ENCODE data around the gene ADGRF1.

The ADGRF1 gene

GRCh38 chr6:47008397-47008763, 33.8 kb downstream of the ADGRF1 start:
- Histone ChIP-seq H2AFZ (no peak overlapping the region), H3K36me3 (ENCODE audit: control insufficient read depth, insufficient read depth, low read length) (no peaks in the 10 kb centered on the region), H3K4me1 (peaks cover 6% of the 10 kb centered on the region), H3K27me3 (ENCODE audit: control insufficient read depth, insufficient read depth, low read length) (no peaks in the 10 kb centered on the region), H3K27ac (no peak overlapping the region), H3K79me2 (no peaks in the 10 kb centered on the region), H3K9ac (no peak overlapping the region), H3K9me3 (ENCODE audit: control insufficient read depth, low read length) (no peaks in the 10 kb centered on the region), H3K4me2 (ENCODE audit: low read length) (no peak overlapping the region), H3K4me3 (ENCODE audit: low read depth, low read length) (no peak overlapping the region)
- TF ChIP-seq, protein P1, sequence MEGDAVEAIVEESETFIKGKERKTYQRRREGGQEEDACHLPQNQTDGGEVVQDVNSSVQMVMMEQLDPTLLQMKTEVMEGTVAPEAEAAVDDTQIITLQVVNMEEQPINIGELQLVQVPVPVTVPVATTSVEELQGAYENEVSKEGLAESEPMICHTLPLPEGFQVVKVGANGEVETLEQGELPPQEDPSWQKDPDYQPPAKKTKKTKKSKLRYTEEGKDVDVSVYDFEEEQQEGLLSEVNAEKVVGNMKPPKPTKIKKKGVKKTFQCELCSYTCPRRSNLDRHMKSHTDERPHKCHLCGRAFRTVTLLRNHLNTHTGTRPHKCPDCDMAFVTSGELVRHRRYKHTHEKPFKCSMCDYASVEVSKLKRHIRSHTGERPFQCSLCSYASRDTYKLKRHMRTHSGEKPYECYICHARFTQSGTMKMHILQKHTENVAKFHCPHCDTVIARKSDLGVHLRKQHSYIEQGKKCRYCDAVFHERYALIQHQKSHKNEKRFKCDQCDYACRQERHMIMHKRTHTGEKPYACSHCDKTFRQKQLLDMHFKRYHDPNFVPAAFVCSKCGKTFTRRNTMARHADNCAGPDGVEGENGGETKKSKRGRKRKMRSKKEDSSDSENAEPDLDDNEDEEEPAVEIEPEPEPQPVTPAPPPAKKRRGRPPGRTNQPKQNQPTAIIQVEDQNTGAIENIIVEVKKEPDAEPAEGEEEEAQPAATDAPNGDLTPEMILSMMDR (IDR thresholded peaks at IDR 0.05) = no peak

DNA sequence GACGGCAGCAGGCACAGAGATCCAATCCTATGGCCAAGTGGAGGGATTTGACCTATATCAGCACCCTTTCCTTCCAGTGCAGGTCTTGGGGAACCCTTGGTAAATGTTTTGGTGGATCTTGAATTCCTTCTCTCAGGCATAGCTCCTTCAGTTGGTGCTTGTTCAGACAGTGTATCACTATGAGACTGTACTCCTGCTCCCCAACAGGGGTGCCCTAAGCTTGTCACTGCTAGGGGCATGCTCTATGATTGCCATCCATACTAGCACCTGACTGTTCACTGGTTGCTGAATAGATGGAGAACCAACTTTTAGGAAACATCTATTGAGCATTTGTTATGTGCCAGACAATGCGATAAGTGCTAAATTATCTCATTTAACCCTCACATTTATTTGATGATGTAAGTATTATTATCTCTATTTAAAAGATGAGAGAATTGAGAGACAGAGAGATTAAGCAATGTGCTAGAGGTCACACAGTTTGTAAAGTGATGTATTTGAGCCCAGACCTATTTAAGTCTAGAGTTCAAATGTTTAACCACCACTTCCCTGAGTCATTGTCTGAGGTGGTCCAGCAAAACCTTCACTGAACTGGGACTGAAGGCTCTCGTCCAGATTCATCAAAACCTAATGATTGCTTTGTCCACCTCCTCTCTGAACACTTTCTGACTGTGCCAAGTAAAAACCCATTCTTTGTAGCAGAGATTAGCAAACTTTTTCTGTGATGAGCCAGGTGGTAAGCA, 34.3 kb downstream of the ADGRF1 start:
- H3K27ac ChIP-seq = no peak overlapping the region

DNA sequence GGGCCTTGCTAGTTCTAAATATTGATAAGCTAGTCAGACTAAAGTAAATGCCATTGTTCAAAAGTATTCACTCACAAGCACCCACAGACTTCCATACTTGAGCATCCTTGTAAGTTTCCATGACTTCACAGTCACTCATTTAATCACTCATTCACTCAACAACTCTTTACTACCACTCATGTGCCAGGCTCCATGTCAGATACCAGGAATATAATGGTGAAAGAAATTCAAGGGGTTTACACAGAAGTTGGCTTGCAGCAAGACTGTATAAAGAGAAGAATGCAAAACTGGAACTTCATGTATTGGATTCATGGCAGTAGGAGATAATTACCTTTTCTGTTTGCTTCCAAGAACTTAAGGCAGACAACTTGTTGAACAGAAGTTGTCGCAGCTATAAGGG, 36.6 kb downstream of the ADGRF1 start:
- Histone ChIP-seq H3K4me3 (ENCODE audit: low read depth, low read length) (no peak overlapping the region), H2AFZ (no peak overlapping the region), H3K36me3 (ENCODE audit: control insufficient read depth, insufficient read depth, low read length) (no peaks in the 10 kb centered on the region), H3K79me2 (no peaks in the 10 kb centered on the region), H3K9me3 (ENCODE audit: control insufficient read depth, low read length) (no peaks in the 10 kb centered on the region), H3K27ac (no peak overlapping the region), H3K9ac (no peak overlapping the region), H3K4me2 (ENCODE audit: low read length) (no peak overlapping the region), H3K4me1 (peaks cover 6% of the 10 kb centered on the region), H3K27me3 (ENCODE audit: control insufficient read depth, insufficient read depth, low read length) (no peaks in the 10 kb centered on the region)
- TF ChIP-seq, protein P1 (IDR thresholded peaks at IDR 0.05) = no peak

More for the DNA sequence above, 34.3 kb downstream of the ADGRF1 start:
- no peaks in the 10 kb centered on the region for H3K9me3 ChIP-seq (ENCODE audit: control insufficient read depth, low read length)
- H3K79me2 ChIP-seq = no peaks in the 10 kb centered on the region
- H3K4me1 ChIP-seq = peaks cover 6% of the 10 kb centered on the region
- TF ChIP-seq, protein P1 (IDR thresholded peaks at IDR 0.05) = no peak
- no peak overlapping the region for H2AFZ ChIP-seq
- no peak overlapping the region for H3K4me2 ChIP-seq (ENCODE audit: low read length)
- H3K9ac ChIP-seq = no peak overlapping the region
- no peaks in the 10 kb centered on the region for H3K27me3 ChIP-seq (ENCODE audit: control insufficient read depth, insufficient read depth, low read length)
- H3K36me3 ChIP-seq (ENCODE audit: control insufficient read depth, insufficient read depth, low read length) = no peaks in the 10 kb centered on the region
- no peak overlapping the region for H3K4me3 ChIP-seq (ENCODE audit: low read depth, low read length)

DNA sequence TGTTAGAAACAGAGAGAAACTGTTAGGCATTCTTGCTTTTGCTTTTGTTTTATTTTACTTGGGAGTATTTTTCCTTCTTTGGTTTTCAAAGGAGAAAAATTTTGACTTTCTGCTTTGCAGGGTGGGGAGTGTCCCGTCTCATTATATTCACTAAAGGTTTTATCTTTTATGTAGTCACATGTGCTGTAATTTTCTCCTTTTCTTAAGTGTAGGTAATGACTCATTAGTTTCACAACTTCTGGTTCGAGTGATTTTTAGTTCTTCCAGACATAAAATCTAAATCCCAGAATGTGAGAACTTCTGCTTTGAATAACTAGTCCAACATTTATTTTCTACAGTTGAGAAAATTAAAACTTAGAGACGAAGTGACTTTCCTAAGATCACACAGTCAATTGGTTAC, 37.7 kb downstream of the ADGRF1 start:
- Histone ChIP-seq H3K4me3 (ENCODE audit: low read depth, low read length) (no peak overlapping the region), H3K27ac (no peak overlapping the region), H3K36me3 (ENCODE audit: control insufficient read depth, insufficient read depth, low read length) (no peaks in the 10 kb centered on the region), H3K4me2 (ENCODE audit: low read length) (no peak overlapping the region), H3K9ac (no peak overlapping the region), H3K4me1 (peaks cover 1% of the 10 kb centered on the region), H2AFZ (no peak overlapping the region), H3K9me3 (ENCODE audit: control insufficient read depth, low read length) (no peaks in the 10 kb centered on the region), H3K27me3 (ENCODE audit: control insufficient read depth, insufficient read depth, low read length) (no peaks in the 10 kb centered on the region), H3K79me2 (no peaks in the 10 kb centered on the region)
- TF ChIP-seq, protein P1 (IDR thresholded peaks at IDR 0.05) = no peak

DNA sequence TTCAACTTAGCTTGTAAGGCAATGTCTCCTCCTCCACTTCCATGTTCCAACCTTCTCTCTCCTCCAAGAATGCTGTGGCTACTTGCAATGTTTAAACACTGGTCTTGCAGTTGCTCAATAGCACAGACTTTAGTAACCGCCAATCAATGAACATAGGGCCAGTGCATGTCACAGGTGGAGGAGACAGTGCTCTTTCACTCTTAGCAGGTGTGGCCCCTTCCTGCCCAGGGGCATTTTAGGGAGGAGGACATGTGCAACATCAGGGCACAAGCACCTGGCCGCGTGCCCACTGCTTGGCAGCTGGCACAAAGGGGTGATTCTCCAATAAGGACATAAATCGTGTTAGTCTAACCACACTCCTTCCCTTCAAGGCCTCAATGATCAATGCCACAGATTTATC, 41.3 kb downstream of the ADGRF1 start:
- TF ChIP-seq, protein P1 (IDR thresholded peaks at IDR 0.05) = no peak
- no peaks in the 10 kb centered on the region for H3K79me2 ChIP-seq
- no peak overlapping the region for H3K4me2 ChIP-seq (ENCODE audit: low read length)
- no peak overlapping the region for H2AFZ ChIP-seq
- H3K9me3 ChIP-seq (ENCODE audit: control insufficient read depth, low read length) = no peaks in the 10 kb centered on the region
- H3K9ac ChIP-seq = no peak overlapping the region
- no peaks in the 10 kb centered on the region for H3K27me3 ChIP-seq (ENCODE audit: control insufficient read depth, insufficient read depth, low read length)
- no peak overlapping the region for H3K27ac ChIP-seq
- no peak overlapping the region for H3K4me3 ChIP-seq (ENCODE audit: low read depth, low read length)
- H3K36me3 ChIP-seq (ENCODE audit: control insufficient read depth, insufficient read depth, low read length) = no peaks in the 10 kb centered on the region
- H3K4me1 ChIP-seq = peaks cover 11% of the 10 kb centered on the region

Data from parathyroid adenoma (tissue), 2 donors.